ENCODE measurements around the gene ZNF554. TPM values are rescaled to one million over a fixed set of nuclear protein-coding genes. Genes with fewer than 3 reads are reported as not detected.

The ZNF554 gene
- total and polyA plus RNA-seq, 2 of the 8 experiments (the other 6 are each of a cell fraction or from before 2014, with no cell fraction given), result 1.8 to 5.7 TPM

DNA sequence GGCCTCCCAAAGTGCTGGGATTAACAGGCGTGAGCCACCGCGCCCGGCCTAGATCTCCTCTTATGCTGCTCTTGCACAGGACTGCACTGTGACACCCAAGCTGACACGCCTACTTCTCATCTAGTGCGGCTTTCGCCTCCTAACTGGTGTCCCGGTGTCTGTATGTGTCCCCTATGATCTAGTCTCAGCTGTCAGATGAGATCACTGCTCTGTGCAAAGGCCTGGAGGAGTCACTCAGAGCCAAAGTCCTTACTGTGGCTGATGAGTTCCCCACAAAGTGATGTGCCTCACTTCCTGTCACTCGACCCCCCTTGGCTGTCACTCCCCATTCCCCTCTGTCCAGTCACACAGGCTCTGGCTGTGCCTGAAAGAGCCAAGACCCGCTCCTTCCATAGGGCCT lies 50.0 kb downstream of the ZNF554 start (continued):
- TF ChIP-seq RNF2 (IDR thresholded peaks at IDR 0.05; ENCODE audit: borderline replicate concordance, low read depth, low read length, missing control alignments, poor library complexity, severe bottlenecking) (no peak), NANOG (IDR thresholded peaks at IDR 0.05; ENCODE audit: insufficient read depth, low read depth, low read length, poor library complexity, severe bottlenecking) (no peak), MAFK (IDR thresholded peaks at IDR 0.05; ENCODE audit: low read depth, low read length) (no peak)
